Stimulated activated CD8-positive, alpha-beta memory T cell treated with anti-CD3 and anti-CD28 coated beads, Interleukin-7, amount 100 ng/mL, for 48 hours (primary cell): Measurements from ENCODE around the gene ZNG1A.
"Not testable (repeated sequence)": the region's sequence is repeated elsewhere in the genome, so short reads cannot be mapped to it uniquely, and the experiment has no call there.

Experiments
- DNase-seq, 2 donors: peaks; one replicate each; pipeline ENCODE4 v3.0.0-alpha.2; 2020; ENCODE audit warnings: low read depth in 1 of 2; ENCODE audit errors: extremely low read depth in 1 of 2

Gene ZNG1A

GRCh38 chr9:178970-179383 is at the start of gene ZNG1A:
Gene ZNG1A, minus strand, starts transcription at chr9:179056. Its CDS starts 87 bp downstream, at chr9:178969.
- DNase-seq = peak; percentile 52 to 57

DNA sequence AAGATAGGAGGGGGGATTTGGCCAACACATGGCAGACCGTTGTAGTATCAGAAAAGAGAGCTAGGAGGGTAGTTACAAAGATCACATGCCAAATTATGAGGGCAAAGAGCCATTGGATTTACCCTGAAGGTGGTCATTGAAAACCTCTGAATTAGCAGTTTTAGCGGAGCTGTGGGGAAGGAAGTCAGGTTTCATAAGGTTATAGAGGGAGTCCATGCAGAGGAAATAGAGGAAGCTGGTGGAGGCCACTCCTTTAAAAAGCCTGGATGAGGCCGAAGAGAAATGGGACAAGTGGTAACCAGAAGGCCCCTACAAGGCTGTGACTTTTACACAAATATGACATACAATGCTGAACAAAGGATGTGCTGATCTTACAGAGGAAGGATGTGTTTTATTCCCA is 49.0 kb upstream of the ZNG1A start:
- no peak for DNase-seq

DNA sequence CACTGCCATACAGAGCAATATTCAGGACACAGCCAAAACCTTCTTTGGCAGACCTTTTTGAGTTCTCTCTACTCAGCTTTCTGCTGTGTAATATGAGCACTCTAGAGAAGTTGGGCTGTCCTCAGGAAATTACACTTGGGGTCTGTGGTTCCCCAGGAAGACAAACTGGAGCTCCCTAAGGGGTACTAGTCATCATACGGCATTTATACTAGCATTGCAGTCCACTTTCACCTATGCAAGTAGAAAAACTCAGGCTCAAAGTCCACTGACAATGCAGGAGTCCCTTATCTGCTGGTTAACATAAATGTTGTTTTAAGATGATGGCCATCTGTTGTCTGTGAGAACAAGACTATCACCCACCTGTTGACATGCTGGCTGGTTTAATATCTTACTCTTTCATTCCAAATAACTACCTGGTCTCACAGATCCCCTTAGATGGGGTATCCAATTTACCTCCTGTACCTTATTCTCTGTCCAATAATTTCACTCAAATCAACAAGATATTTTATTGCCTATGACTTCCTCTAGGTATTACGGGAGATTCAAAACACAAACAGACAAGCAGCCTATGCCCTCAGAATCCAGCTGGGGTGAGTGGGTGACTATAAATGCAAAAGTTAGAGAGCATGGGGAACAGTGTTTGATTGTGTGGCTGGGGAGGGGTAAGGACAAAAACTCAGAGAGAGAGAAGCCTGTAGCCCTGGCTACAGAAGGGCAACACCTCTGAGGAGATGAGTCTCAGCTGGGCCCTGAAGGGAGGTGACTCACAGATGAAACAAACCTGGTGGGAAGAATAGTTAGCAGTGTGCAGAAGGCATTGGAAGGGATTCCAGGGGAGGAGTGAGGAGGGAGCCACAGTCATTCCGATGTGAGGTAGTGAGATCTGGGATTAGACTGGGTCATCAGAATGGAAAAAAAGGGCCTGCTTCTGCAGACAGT is 46.0 kb upstream of the ZNG1A start:
- DNase-seq = no peak

DNA sequence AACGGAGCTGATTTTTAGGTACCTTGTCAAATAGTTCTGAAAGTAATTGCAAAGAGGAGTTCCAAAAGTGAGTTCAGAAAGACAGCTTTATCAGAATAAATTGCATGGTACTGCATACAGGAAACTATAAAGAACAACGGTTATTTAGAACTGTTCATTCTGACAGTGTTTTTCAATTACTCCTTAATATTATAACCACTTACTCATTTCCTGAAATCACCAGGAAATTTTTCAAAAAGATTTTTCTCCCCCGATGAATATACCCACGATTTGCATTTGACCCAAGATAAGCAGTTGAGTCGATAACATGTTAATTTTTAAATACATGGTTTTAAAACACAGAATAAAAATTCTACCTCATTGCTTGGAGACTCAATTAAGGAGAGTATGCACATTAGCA is 45.2 kb upstream of the ZNG1A start:
- DNase-seq = no peak

- DNase-seq = no peak
These were observed 44.3 kb upstream of the ZNG1A start for GRCh38 chr9:223152-223551.

GRCh38 chr9:221989-222776 is 43.3 kb upstream of the ZNG1A start:
- DNase-seq = no peak

GRCh38 chr9:219670-220365 is 41.0 kb upstream of the ZNG1A start:
- no peak for DNase-seq

DNA sequence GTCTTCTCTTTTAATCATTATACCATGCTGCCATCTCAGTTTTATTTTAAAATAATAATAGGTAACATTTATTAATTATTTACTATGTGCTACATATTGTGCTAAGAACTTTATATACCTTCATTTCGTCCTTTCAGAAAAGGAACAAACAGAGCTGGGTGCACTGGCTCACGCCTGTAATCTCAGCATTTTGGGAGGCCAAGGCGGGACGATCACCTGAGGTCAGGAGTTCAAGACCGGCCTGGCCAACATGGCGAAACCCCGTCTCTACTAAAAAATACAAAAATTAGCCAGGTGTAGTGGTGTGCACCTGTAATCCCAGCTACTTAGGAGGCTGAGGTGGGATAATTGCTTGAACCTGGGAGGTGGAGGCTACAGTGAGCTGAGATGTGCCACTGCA is 40.2 kb upstream of the ZNG1A start:
- DNase-seq = not testable (repeated sequence)

GRCh38 chr9:217950-218349 is 39.1 kb upstream of the ZNG1A start:
- no peak for DNase-seq

GRCh38 chr9:216866-217265 is 38.0 kb upstream of the ZNG1A start:
- no peak for DNase-seq

DNA sequence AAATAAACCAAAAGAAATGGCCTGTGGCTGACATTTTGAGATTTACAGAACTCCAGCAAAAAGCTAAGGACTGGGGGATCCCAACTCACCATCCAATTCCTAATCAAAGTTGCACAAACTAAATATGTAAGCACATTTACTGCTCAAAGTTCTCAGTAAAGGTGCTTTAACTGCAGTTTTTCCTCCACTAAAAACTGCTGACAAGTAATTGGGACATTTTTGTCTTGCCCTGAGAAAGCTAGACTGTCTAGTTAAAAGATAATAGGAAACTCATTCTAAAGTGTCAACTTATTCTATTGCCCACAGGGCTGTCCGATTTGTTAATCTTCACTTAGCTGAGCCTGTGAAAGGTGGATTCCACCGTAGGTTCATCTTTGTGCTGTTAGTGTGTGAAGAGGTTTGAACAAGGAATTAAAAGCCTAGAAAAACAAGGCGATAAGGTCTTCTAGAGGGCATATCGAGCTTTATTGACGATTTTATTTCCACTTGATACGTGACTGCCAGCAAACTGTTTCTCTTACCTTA is 36.8 kb upstream of the ZNG1A start:
- DNase-seq = no peak

DNA sequence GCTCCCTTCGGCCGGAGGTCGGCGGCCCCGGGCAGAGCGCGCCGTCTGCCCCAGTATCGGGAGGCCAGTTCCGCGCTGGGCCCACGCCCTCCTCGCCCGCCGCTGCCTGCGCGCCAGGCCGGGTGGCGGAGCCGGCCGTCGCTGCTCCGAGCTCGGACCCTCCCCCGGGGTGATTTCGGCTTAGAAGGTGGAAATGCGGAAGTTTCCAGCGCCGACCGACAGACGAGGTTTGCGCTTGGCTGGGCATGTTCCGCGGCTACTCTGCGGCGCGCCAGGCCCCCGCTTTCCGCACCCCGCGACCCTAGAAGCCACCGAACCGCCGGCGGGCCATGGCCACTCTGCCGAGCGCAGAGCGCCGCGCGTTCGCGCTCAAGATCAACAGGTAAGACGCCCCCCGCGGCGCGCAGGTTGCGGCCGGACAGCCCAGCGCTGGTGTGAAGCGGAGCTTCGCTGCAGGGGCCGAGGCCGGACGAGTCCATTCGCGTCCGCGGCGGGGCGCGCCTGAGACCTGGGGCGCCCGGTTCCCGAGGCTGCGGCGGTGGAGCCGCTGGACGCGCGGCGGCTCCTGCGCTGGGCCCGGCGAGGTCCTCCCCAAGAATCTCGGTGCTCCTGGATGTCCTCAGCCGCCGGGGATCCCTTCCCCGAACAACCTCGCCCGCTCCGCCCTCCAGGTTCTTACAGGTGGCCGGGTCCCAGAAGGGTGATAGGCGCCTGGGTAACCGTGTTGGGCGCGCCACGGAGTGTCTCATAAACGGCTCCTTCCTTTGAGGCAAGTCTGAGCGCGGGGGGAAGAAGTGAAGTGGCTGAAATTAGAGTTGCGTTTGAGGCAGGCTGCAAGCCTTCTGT is 36.0 kb upstream of the ZNG1A start, which contains the start of gene DOCK8:
TSS of gene DOCK8 (plus strand) at position 218 of the 846 bp plus-strand sequence. CDS start at position 330, 112 bp downstream.
- peak; percentile 26 to 27 for DNase-seq

DNA sequence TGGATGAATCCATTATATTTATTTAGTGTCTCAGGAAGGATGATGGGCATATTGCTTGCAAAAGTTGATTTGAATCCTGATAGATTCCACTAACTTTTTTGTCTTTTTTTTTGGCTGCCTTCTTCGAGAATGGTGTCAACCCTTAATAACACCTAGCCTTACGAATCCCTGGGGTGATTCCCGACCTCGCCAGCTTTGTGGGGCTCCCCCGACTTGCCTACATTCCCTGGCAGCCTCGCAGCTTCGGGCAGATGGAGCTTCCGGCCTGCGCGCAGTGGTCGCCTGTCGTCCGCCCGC is 35.4 kb upstream of the ZNG1A start:
- DNase-seq = no peak

DNA sequence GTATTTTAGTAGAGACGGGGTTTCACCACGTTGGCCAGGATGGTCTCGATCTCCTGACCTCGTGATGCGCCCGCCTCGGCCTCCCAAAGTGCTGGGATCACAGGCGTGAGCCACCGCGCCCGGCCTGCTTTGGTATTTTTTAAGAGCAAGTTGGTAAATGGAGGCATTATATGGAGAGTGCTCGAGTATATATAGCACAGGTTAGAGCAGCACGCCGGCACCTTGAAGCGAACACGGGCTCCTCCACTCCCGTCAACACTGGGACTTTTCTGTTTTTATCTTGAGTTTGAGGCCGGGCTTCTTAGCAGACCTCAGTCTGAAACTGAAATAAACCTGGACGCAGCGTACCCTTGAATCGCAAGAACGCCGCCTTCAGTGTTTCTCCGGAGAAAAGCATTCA is 35.0 kb upstream of the ZNG1A start:
- DNase-seq = not testable (repeated sequence)

DNA sequence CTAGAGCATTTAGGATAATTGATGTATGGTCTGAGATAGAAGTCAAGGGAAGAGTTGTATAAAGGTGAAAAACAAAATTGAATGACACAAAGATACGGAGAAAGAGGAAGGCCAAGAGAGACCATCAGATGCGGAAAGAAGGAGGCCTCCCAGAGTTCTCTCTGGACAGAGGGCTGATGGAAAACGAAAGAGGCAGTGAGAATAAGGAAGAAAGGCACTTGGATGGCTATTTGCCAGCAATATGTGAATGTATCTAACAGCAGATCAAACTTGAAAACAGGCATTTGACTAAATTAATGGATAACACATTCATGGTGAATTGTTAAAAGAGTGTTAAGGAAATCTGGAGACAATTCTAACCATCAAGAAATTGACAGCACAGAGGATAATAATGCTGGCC is 33.4 kb upstream of the ZNG1A start:
- DNase-seq = no peak

DNA sequence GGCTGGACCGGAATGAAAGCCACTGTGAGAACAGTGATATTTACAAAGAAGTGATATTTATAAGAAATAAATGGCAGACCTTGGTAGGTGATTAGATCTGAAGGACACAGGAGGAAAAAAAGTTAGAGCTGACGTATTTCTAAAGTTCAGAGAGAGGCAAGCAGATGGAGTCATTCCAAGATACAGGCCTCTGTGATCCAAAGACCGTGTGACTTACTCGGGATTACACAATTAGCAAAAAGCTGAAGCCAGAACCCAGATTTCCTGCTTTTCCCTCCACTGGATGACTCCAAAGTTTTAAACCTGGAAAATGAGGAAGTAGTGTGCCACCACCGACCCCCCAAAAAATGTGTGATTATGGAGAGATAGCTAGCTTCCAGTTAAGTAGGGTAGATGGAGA is 32.7 kb upstream of the ZNG1A start:
- no peak for DNase-seq

DNA sequence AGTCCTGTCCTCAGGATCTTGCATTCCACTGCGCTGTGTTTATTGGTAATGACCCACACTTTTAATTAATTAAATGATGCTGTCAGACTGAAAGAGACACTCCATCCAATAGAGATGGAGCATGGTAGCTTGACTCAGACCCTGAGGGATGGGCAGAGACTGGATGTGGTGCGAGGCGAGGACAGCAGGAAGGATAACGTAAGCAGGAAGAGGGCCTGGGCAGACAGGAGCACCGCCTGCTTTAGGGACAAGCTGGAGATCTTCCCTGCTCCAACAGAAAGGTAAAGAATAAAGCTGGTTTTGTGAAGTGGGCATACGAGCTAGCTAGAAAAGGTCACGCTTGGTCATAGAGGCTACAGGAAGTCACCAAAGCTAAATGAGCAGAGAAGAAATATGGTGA is 32.2 kb upstream of the ZNG1A start:
- DNase-seq = no peak

DNA sequence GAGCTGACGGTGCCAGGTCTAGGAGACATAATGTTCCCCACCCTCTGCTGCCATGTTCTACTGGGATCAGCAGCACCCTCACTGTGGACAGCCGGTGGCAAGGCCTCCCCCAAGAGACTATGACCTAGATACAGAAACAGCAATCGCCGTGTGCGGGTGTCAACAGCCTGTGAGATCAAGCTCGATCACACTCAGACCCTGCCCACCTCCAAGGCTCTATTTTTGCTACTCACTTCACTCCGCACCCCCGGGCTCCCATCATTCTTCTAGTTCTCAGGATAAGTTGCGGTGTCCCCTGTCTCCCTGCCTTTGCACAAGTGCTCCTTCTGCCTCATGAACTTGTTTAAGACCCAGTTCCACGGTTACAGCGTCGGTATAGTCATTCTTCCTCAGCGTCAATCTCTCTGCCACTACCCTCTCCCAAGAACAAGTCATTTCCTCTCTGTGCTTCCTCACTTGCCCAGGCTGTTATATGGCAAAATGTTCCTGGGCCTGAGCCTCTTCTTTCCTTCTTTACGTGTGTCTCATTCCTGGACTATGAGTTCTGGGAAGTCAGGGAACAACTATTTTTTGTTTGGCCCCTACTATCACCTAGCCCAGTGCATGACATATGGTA is 30.4 kb upstream of the ZNG1A start:
- DNase-seq = no peak

DNA sequence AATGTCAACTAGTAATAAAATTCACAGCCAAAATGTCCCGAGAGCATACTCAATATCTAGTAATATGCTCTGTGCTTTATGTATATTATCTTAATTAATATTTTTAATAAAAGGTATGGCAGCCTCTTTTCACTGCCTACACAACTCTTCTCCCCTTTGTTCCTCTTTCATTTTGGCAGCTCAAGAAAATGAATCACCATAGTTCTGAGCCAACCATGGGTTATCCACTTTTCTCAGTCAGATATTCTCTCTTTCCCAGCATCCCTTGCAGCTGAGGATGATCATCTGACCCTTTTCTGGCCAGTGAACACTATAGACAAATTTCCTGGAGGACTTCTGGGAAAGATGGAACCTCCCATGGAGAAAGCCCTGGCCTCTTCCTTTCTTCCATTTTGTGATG is 27.6 kb upstream of the ZNG1A start:
- no peak for DNase-seq

GRCh38 chr9:199601-200000 is 20.7 kb upstream of the ZNG1A start:
- DNase-seq = not testable (repeated sequence)
